MCF 10A (cell line): Measurements from ENCODE around the gene TP53RK. TPM values are rescaled to one million over a fixed set of nuclear protein-coding genes. Genes with fewer than 3 reads are reported as not detected.

Experiments
- BruUV-seq: library from RNA; stranded (reverse); fragments of 400-500 nt; replicated peaks from 2 replicates; lab custom pipeline; 2021; lab: Mats Ljungman, UMichigan
- CTCF ChIA-PET: fragments of 300-600 bp; sonication (Branson Sonifier 250); formaldehyde crosslinking; extraction: SDS; loops from one replicate; lab custom pipeline; 2021; ENCODE audit warnings: antibody characterized with exemption, inconsistent platforms; lab: Yijun Ruan, JAX
- POLR2A ChIA-PET: fragments of 300-600, 350-650 bp; sonication (Branson Sonifier 250); formaldehyde crosslinking; extraction: SDS; loops from one replicate; lab custom pipeline; 2020; ENCODE audit warnings: antibody characterized with exemption, inconsistent platforms; lab: Yijun Ruan, JAX
- DNase-seq: peaks from one replicate; pipeline ENCODE4 v3.0.0-alpha.2; 2018; ENCODE audit not compliant: unreplicated experiment
- H3K27ac Mint-ChIP-seq: one replicate; pipeline ENCODE4 v1.8.0; 2022; ENCODE audit warnings: mild to moderate bottlenecking, low read depth, mixed read lengths; ENCODE audit not compliant: unreplicated experiment
- H3K27me3 Mint-ChIP-seq: one replicate; pipeline ENCODE4 v1.8.0; 2022; ENCODE audit warnings: mixed read lengths; ENCODE audit not compliant: insufficient read depth, unreplicated experiment
- H3K36me3 Mint-ChIP-seq: one replicate; pipeline ENCODE4 v1.8.0; 2022; ENCODE audit warnings: mild to moderate bottlenecking, moderate library complexity, mixed read lengths; ENCODE audit not compliant: insufficient read depth, unreplicated experiment
- H3K4me1 Mint-ChIP-seq: one replicate; pipeline ENCODE4 v1.8.0; 2022; ENCODE audit warnings: mixed read lengths; ENCODE audit not compliant: insufficient read depth, unreplicated experiment
- H3K4me3 Mint-ChIP-seq: one replicate; pipeline ENCODE4 v1.8.0; 2022; ENCODE audit warnings: mild to moderate bottlenecking, moderate library complexity, mixed read lengths; ENCODE audit not compliant: unreplicated experiment
- H3K9me3 Mint-ChIP-seq: one replicate; pipeline ENCODE4 v1.8.0; 2022; ENCODE audit warnings: mixed read lengths; ENCODE audit not compliant: unreplicated experiment
- CTCF ChIP-seq: fragments of 200-600 bp; IDR thresholded peaks from one replicate; pipeline ENCODE4 v1.8.0; 2022; ENCODE audit warnings: antibody characterized with exemption, mild to moderate bottlenecking; ENCODE audit not compliant: unreplicated experiment
- intact Hi-C: fragments of 100-400 bp; cut with micrococcal nuclease; formaldehyde crosslinking; loops from 2 replicates; pipeline ENCODE4 v1.14.1; 2022
- total RNA-seq: library from RNA; stranded (reverse); gene quantifications from 2 replicates; pipeline ENCODE4 v1.2.3, GENCODE V29; 2022

Gene TP53RK
- total RNA-seq, 1 experiment from 2014 or later = 16.2 TPM

GRCh38 chr20:46652699-46653098, 36.5 kb downstream of the TP53RK start:
- ChIA-PET CTCF (interaction anchor here (0.6 to 1.2 kb wide), 4 partner anchors 10 to 19 kb away, joined by 3 to 4 read pairs (median 3); no protein-coding TSS in a partner anchor), POLR2A (no interaction called here)
- peak; percentile 9 for DNase-seq
- no peak overlapping the region for H3K4me3 Mint-ChIP-seq
- H3K27me3 Mint-ChIP-seq = peaks cover 36% of the 10 kb centered on the region
- H3K36me3 Mint-ChIP-seq = no peaks in the 10 kb centered on the region
- H3K27ac Mint-ChIP-seq = no peak overlapping the region
- H3K9me3 Mint-ChIP-seq = no peaks in the 10 kb centered on the region
- no peak for TF ChIP-seq CTCF
- intact Hi-C loops = no loop called here
- no TSS peak for BruUV-seq
- H3K4me1 Mint-ChIP-seq = no peaks in the 10 kb centered on the region

GRCh38 chr20:46651091-46651962, 37.9 kb downstream of the TP53RK start, which contains the start of gene SLC13A3:
TSS of gene SLC13A3 (minus strand) at chr20:46651459. CDS start at chr20:46651421, 38 bp downstream.
- DNase-seq = no peak
- Mint-ChIP-seq H3K27me3 (peaks cover 50% of the 10 kb centered on the region), H3K27ac (no peak within 1 kb of the TSS), H3K4me1 (no peaks in the 10 kb centered on the region), H3K9me3 (no peaks in the 10 kb centered on the region), H3K36me3 (no peaks in the 10 kb centered on the region), H3K4me3 (no peak within 1 kb of the TSS)
- POLR2A ChIA-PET = no interaction called here
- CTCF ChIA-PET = interaction anchor here (0.7 to 1.2 kb wide), 2 partner anchors 8 to 15 kb away, joined by 3 to 5 read pairs; no protein-coding TSS in a partner anchor
- no TSS peak for BruUV-seq
- intact Hi-C loops = no loop called here
- TF ChIP-seq CTCF = no peak

- no peaks in the 10 kb centered on the region for H3K36me3 Mint-ChIP-seq
- no peak overlapping the region for H3K27ac Mint-ChIP-seq
- no peaks in the 10 kb centered on the region for H3K4me1 Mint-ChIP-seq
- no peak for DNase-seq
- no peak for TF ChIP-seq CTCF
- no peaks in the 10 kb centered on the region for H3K9me3 Mint-ChIP-seq
- BruUV-seq = no TSS peak
- H3K4me3 Mint-ChIP-seq = no peak overlapping the region
- POLR2A ChIA-PET = no interaction called here
- H3K27me3 Mint-ChIP-seq = peaks cover 57% of the 10 kb centered on the region
- intact Hi-C loops = no loop called here
- CTCF ChIA-PET = no interaction called here
Measured at GRCh38 chr20:46650575-46651090, 38.6 kb downstream of the TP53RK start.

- H3K9me3 Mint-ChIP-seq = no peaks in the 10 kb centered on the region
- no peak for DNase-seq
- no peaks in the 10 kb centered on the region for H3K36me3 Mint-ChIP-seq
- no peaks in the 10 kb centered on the region for H3K4me1 Mint-ChIP-seq
- H3K27ac Mint-ChIP-seq = no peak overlapping the region
- no peak for TF ChIP-seq CTCF
- BruUV-seq = no TSS peak
- CTCF ChIA-PET = interaction anchor here (0.6 kb wide), 2 partner anchors 105 to 125 kb away, joined by 3 to 5 read pairs; no protein-coding TSS in a partner anchor
- POLR2A ChIA-PET = interaction anchor here (1.1 kb wide), 1 partner anchor 165 kb away, joined by 3 read pairs; no protein-coding TSS in a partner anchor
- peaks cover 62% of the 10 kb centered on the region for H3K27me3 Mint-ChIP-seq
- no peak overlapping the region for H3K4me3 Mint-ChIP-seq
- intact Hi-C loops = no loop called here
Measured at GRCh38 chr20:46649965-46650542, 39.2 kb downstream of the TP53RK start.
